Measurements from ENCODE around the gene TPBGL. TPM values are rescaled to one million over a fixed set of nuclear protein-coding genes. Genes with fewer than 3 reads are reported as not detected.

The TPBGL gene
- total and polyA plus RNA-seq, 10 donors = 0.10 to 0.59 (median 0.16) TPM; not detected in 3

- peak; percentile 51 for DNase-seq
- no peaks in the 10 kb centered on the region for H3K36me3 ChIP-seq
- TF ChIP-seq CTCF (IDR thresholded peaks at IDR 0.05 in 8 of 11, conservative IDR thresholded peaks at IDR 0.05 in 3 of 11) = no peak
- no peak for TF ChIP-seq POLR2A (IDR thresholded peaks at IDR 0.05)
- TF ChIP-seq POLR2AphosphoS5 (IDR thresholded peaks at IDR 0.05) = no peak
- peaks cover 0 to 32% (median 23%) of the 10 kb centered on the region in 6 donors for H3K4me1 ChIP-seq
- H3K27ac ChIP-seq = no peak overlapping the region
- intact Hi-C loops (cut with DNase I; ENCODE audit: low total_unique reads) = loop anchor here (5.0 to 10.0 kb wide), 2 partner anchors 102 to 309 kb away; no protein-coding TSS in a partner anchor
- 75 to 86% (median 83%) methylated on average over 10 of the region's 10 CpGs for WGBS, 5 donors
- H3K4me3 ChIP-seq = no peak overlapping the region
- H3K9me3 ChIP-seq = no peaks in the 10 kb centered on the region
- peaks cover 2 to 68% (median 44%) of the 10 kb centered on the region in 7 donors for H3K27me3 ChIP-seq (replicated peaks in 1 of 7)
These were observed 3.7 kb downstream of the TPBGL start for GRCh38 chr11:75244052-75244814.

GRCh38 chr11:75245356-75246005 lies 4.9 kb downstream of the TPBGL start:
- 75 to 81% (median 79%) methylated on average over 5 of the region's 5 CpGs for WGBS, 5 donors
- Histone ChIP-seq H3K36me3 (no peaks in the 10 kb centered on the region), H3K4me1 (peaks cover 0 to 27% (median 18%) of the 10 kb centered on the region in 6 donors), H3K27ac (no peak overlapping the region), H3K4me3 (no peak overlapping the region), H3K9me3 (no peaks in the 10 kb centered on the region), H3K27me3 (replicated peaks in 1 of 7) (peaks cover 0 to 61% (median 31%) of the 10 kb centered on the region in 7 donors)
- no peak for TF ChIP-seq POLR2A (IDR thresholded peaks at IDR 0.05)
- TF ChIP-seq POLR2AphosphoS5 (IDR thresholded peaks at IDR 0.05) = no peak
- no peak for TF ChIP-seq CTCF (IDR thresholded peaks at IDR 0.05 in 8 of 11, conservative IDR thresholded peaks at IDR 0.05 in 3 of 11)
- peak; percentile 44 for DNase-seq
- intact Hi-C loops (cut with DNase I; ENCODE audit: low total_unique reads) = loop anchor here (10.0 kb wide), 1 partner anchor 311 kb away; no protein-coding TSS in a partner anchor

- H3K36me3 ChIP-seq = no peaks in the 10 kb centered on the region
- peaks cover 0 to 61% (median 25%) of the 10 kb centered on the region in 7 donors for H3K27me3 ChIP-seq (replicated peaks in 1 of 7)
- no peak overlapping the region for H3K4me3 ChIP-seq
- peaks cover 0 to 20% (median 12%) of the 10 kb centered on the region in 6 donors for H3K4me1 ChIP-seq
- TF ChIP-seq CTCF (IDR thresholded peaks at IDR 0.05 in 8 of 11, conservative IDR thresholded peaks at IDR 0.05 in 3 of 11) (no peak), POLR2AphosphoS5 (IDR thresholded peaks at IDR 0.05) (no peak), POLR2A (IDR thresholded peaks at IDR 0.05) (no peak)
- WGBS, 5 donors = 67 to 83% (median 73%) methylated on average over 7 of the region's 7 CpGs
- intact Hi-C loops (cut with DNase I; ENCODE audit: low total_unique reads) = loop anchor here (10.0 kb wide), 1 partner anchor 311 kb away; no protein-coding TSS in a partner anchor
- peak; percentile 46 for DNase-seq
- no peak overlapping the region for H3K27ac ChIP-seq
- no peaks in the 10 kb centered on the region for H3K9me3 ChIP-seq
These were observed 5.6 kb downstream of the TPBGL start for GRCh38 chr11:75246006-75246670.
